ENCODE measurements around the gene BAIAP2.
"Not testable (repeated sequence)": the region's sequence is repeated elsewhere in the genome, so short reads cannot be mapped to it uniquely, and the experiment has no call there.

Gene BAIAP2

DNA sequence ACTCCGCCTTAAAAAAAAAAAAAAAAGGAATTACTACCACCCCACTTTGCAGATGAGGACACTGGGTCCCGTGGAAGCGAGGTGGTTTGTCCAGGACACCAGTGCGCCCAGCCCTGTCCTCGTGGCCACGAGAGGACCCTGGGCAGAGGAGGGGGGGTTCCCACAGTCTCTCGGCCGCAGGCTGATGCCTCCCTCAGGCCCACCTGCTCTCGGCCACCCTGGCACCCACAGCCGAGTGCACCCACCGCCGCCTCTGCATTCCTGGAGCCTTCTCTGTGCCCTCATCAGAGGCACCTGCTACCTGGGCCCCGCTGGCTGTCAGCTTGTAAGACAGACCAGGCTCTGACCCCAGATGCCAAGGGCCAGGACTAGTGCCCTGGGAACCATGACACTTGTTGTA is 102.3 kb downstream of the BAIAP2 start:
- no peaks in the 10 kb centered on the region for H3K9me3 ChIP-seq (ENCODE audit: control insufficient read depth, insufficient read depth, low read length)
- H3K4me1 ChIP-seq (ENCODE audit: control insufficient read depth, insufficient read depth, low read length): no peaks in the 10 kb centered on the region

DNA sequence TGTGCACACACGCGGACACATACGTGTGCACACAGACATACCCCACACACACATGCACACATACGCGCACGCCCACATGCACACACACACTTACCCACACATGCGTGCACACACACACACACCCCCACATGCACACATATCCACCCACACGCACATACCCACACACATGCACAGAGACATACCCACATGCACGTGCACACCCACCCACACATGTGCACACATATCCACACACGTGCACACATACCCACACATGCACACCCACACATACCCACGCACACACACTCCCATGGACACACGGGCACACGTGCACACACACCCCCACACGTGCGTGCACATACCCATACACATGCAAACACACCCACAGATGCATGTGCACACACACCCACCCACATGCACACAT is 103.1 kb downstream of the BAIAP2 start:
- H3K9ac ChIP-seq (ENCODE audit: low read depth, low read length): no peak overlapping the region
- H3K36me3 ChIP-seq (ENCODE audit: control insufficient read depth, insufficient read depth, low read length): no peaks in the 10 kb centered on the region
- H3K27me3 ChIP-seq (ENCODE audit: control insufficient read depth, insufficient read depth, low read length): no peaks in the 10 kb centered on the region
- no peak overlapping the region for H3K4me3 ChIP-seq (ENCODE audit: low read depth, low read length)
- H3K9me3 ChIP-seq (ENCODE audit: control insufficient read depth, insufficient read depth, low read length): no peaks in the 10 kb centered on the region
- no peaks in the 10 kb centered on the region for H3K4me1 ChIP-seq (ENCODE audit: control insufficient read depth, insufficient read depth, low read length)

More for the DNA sequence above, 102.3 kb downstream of the BAIAP2 start:
- Histone ChIP-seq H3K27me3 (ENCODE audit: control insufficient read depth, insufficient read depth, low read length) (no peaks in the 10 kb centered on the region), H3K9ac (ENCODE audit: low read depth, low read length) (no peak overlapping the region), H3K36me3 (ENCODE audit: control insufficient read depth, insufficient read depth, low read length) (no peaks in the 10 kb centered on the region), H3K4me3 (ENCODE audit: low read depth, low read length) (no peak overlapping the region)

DNA sequence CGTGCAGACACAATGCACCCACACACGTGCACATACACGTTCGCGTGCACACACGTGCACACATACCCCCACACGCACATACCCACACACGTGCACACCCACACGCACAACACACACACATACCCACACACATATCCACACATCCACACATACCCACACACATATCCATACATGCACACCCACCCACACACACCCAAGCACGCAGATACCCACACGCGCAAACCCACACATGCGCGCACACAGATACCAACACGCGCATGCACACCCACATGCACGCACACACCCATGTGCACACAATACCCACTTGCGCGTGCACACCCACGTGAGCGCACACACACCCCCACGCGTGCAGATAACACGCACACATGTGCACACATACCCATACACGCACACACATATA is 103.5 kb downstream of the BAIAP2 start:
- H3K27me3 ChIP-seq (ENCODE audit: control insufficient read depth, insufficient read depth, low read length): no peaks in the 10 kb centered on the region
- no peaks in the 10 kb centered on the region for H3K36me3 ChIP-seq (ENCODE audit: control insufficient read depth, insufficient read depth, low read length)
- no peaks in the 10 kb centered on the region for H3K9me3 ChIP-seq (ENCODE audit: control insufficient read depth, insufficient read depth, low read length)
- no peaks in the 10 kb centered on the region for H3K4me1 ChIP-seq (ENCODE audit: control insufficient read depth, insufficient read depth, low read length)
- no peak overlapping the region for H3K4me3 ChIP-seq (ENCODE audit: low read depth, low read length)
- no peak overlapping the region for H3K9ac ChIP-seq (ENCODE audit: low read depth, low read length)

DNA sequence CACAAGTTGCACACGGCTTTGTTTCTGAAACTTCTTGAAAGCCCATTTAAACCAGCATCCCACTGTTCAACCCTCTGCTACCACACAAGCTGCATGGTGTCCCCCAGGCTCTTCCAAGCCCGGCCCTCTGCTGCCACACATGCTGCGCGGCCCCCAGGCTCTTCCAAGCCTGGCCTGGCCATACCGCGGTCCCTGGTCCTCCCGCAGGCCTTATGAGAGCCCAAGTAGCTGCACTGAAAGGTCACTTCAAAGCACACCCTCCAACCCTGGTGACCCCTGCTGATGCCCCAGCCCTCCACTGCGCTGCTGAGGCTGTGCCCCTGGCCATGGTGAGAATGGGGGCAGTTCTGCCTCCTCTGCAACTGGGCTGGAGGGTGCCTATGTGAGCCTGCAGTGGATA is 104.5 kb downstream of the BAIAP2 start:
- H3K27me3 ChIP-seq (ENCODE audit: control insufficient read depth, insufficient read depth, low read length): no peaks in the 10 kb centered on the region
- H3K4me1 ChIP-seq (ENCODE audit: control insufficient read depth, insufficient read depth, low read length): no peaks in the 10 kb centered on the region
- H3K9me3 ChIP-seq (ENCODE audit: control insufficient read depth, insufficient read depth, low read length): no peaks in the 10 kb centered on the region
- H3K36me3 ChIP-seq (ENCODE audit: control insufficient read depth, insufficient read depth, low read length): no peaks in the 10 kb centered on the region
- H3K9ac ChIP-seq (ENCODE audit: low read depth, low read length): no peak overlapping the region
- no peak overlapping the region for H3K4me3 ChIP-seq (ENCODE audit: low read depth, low read length)

DNA sequence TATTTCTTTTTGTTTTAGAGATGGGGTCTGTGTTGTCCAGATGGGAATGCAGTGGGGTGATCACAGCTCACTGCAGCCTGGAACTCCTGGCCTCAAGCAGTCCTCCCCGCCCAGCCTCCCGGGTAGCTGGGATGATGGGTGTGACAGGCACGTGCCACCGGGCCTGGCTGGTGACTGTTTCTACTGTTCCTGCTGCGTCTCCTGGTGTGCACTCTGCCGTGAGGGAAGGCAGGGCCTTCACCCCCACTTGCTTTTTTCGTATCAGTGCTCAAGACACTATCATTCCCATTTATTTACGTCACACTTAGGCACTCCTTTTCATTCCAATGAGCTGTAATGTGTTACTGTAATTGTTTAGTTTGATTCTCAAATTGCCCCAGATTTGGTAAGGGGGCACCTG is 105.1 kb downstream of the BAIAP2 start:
- no peaks in the 10 kb centered on the region for H3K9me3 ChIP-seq (ENCODE audit: control insufficient read depth, insufficient read depth, low read length)
- no peak overlapping the region for H3K9ac ChIP-seq (ENCODE audit: low read depth, low read length)
- no peaks in the 10 kb centered on the region for H3K36me3 ChIP-seq (ENCODE audit: control insufficient read depth, insufficient read depth, low read length)
- no peak overlapping the region for H3K4me3 ChIP-seq (ENCODE audit: low read depth, low read length)
- H3K4me1 ChIP-seq (ENCODE audit: control insufficient read depth, insufficient read depth, low read length): no peaks in the 10 kb centered on the region
- H3K27me3 ChIP-seq (ENCODE audit: control insufficient read depth, insufficient read depth, low read length): no peaks in the 10 kb centered on the region

DNA sequence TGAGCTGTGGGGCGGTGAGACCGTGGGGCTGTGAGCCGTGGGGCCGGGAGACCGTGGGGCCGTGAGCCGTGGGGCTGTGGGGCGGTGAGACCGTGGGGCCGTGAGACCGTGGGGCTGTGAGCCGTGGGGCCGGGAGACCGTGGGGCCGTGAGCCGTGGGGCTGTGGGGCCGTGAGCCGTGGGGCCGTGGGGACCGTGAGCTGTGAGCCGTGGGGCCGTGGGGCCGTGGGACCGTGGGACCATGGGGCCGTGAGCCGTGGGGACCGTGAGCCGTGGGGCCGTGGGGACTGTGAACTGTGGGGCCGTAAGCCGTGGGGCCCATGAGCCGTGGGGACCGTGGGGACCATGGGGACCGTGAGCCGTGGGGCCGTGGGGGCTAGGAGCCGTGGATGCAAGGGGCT is 105.7 kb downstream of the BAIAP2 start:
- Histone ChIP-seq H3K4me3 (ENCODE audit: low read depth, low read length) (no peak overlapping the region), H3K36me3 (ENCODE audit: control insufficient read depth, insufficient read depth, low read length) (no peaks in the 10 kb centered on the region), H3K27me3 (ENCODE audit: control insufficient read depth, insufficient read depth, low read length) (no peaks in the 10 kb centered on the region), H3K4me1 (ENCODE audit: control insufficient read depth, insufficient read depth, low read length) (no peaks in the 10 kb centered on the region), H3K9me3 (ENCODE audit: control insufficient read depth, insufficient read depth, low read length) (no peaks in the 10 kb centered on the region), H3K9ac (ENCODE audit: low read depth, low read length) (no peak overlapping the region)

DNA sequence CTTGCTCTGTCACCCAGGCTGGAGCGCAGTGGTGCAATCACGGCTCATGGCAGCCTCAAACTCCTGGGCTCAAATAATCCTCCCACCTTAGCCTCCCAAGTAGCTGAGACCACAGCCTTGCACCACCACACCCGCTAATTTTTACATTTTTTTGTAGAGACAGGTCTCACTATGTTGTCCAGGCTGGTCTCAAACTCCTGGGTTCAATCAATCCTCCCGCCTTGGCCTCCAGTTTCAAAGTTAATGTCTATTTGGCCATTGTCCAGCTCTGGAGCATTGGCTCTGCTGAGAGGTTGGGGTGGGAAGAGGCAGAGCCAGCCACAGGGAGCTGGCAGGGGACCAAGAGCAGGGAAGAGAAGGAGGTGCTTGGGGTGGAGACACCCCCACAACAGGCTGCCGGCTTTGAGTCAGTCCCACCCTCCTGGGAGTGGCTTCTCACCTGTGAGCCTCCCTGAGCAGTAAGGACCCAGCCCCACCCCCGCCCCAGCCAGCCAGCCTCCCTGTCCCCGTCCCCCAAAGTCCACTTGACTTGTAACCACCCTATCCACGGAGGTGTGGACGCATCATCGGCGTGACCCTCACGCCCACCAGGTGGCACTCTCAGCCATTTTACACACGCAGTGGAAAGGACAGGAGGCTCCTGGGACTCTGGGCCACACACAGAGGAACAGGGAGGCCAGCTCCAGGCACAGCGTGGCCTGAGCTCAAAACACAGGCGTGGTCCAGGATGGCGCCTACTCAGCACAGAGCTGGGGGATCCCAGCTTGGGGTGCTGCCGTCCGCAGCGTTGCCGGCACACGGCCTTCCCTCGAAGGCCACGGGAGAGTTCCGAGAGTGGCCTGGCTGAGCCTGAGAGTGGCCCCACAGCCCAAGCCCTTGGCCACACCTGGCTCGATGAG is 107.6 kb downstream of the BAIAP2 start:
- Histone ChIP-seq H3K36me3 (ENCODE audit: control insufficient read depth, insufficient read depth, low read length) (no peaks in the 10 kb centered on the region), H3K9me3 (ENCODE audit: control insufficient read depth, insufficient read depth, low read length) (no peaks in the 10 kb centered on the region), H3K9ac (ENCODE audit: low read depth, low read length) (no peak overlapping the region), H3K4me3 (ENCODE audit: low read depth, low read length) (no peak overlapping the region), H3K27me3 (ENCODE audit: control insufficient read depth, insufficient read depth, low read length) (no peaks in the 10 kb centered on the region), H3K4me1 (ENCODE audit: control insufficient read depth, insufficient read depth, low read length) (no peaks in the 10 kb centered on the region)

DNA sequence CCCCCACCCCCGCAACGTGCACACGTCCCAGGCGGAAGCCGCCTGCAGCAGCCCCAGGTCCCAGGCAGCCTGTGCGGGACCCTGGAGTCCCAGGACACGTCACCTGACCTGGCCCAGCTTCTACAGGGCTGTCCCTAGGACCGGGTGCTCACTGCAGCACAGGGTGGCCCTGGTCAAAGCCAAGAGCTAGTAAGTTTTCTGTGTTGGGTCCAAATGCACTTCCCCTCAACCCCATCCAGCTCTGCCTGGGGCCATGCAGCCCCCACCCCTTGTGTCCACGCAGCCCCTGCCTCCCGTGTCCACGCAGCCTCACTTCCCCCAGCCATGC is 108.2 kb downstream of the BAIAP2 start:
- Histone ChIP-seq H3K9me3 (ENCODE audit: control insufficient read depth, insufficient read depth, low read length) (no peaks in the 10 kb centered on the region), H3K4me3 (ENCODE audit: low read depth, low read length) (no peak overlapping the region), H3K36me3 (ENCODE audit: control insufficient read depth, insufficient read depth, low read length) (no peaks in the 10 kb centered on the region), H3K4me1 (ENCODE audit: control insufficient read depth, insufficient read depth, low read length) (no peaks in the 10 kb centered on the region), H3K9ac (ENCODE audit: low read depth, low read length) (no peak overlapping the region), H3K27me3 (ENCODE audit: control insufficient read depth, insufficient read depth, low read length) (no peaks in the 10 kb centered on the region)

DNA sequence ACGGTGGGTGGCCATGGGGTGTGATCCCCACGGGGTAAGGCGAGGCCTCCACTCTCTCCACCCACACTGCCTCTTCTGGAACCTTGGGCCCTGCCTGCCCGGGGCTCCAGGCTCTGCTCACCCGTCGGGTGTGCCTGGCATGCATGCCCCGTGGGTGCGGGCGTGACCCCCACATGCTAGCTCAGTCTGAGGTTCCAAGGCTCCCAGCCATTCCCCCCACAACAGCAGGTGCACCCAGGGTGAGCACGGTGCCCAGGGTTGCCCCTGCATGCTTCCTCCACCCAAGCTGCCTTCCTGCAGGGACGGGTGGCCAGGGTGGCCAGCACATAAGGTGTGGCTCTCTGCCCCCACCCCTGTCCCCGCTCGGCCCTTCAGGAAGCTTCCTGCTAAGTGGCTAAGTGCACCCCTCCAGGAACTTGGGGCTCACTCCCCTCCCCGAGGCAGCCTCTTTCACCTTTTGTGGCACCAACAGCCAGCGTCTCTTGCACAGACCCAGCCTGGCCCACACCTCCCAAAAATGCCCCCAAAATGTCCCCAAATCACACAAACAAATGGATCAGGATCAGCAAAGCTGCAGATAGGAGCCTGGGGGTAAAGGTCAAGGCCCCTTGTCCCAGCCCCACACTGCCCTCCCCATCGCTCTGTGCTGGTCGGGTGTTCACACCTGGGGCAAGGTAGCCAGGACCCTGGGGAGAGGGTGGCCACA is 108.9 kb downstream of the BAIAP2 start:
- H3K9me3 ChIP-seq (ENCODE audit: control insufficient read depth, insufficient read depth, low read length): no peaks in the 10 kb centered on the region
- no peaks in the 10 kb centered on the region for H3K27me3 ChIP-seq (ENCODE audit: control insufficient read depth, insufficient read depth, low read length)
- no peak overlapping the region for H3K9ac ChIP-seq (ENCODE audit: low read depth, low read length)
- no peaks in the 10 kb centered on the region for H3K4me1 ChIP-seq (ENCODE audit: control insufficient read depth, insufficient read depth, low read length)
- H3K36me3 ChIP-seq (ENCODE audit: control insufficient read depth, insufficient read depth, low read length): no peaks in the 10 kb centered on the region
- no peak overlapping the region for H3K4me3 ChIP-seq (ENCODE audit: low read depth, low read length)

DNA sequence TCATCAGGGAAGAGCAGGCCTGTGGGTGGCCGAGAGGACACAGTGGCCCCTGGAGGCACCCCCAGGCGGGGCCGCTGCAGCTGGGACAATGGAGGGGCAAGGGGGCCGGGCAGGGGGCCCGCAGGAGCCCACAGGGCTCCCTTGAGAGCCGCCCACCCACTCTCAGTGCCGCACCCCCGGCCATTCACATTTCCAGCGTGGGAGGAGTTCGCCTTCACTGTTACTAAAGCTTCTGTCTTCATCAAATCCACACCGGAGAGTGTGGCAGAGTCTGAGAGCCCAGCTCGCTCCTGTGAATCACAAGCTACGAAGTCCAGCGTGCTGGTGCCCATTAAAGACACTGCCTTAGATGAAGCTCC is 109.5 kb downstream of the BAIAP2 start:
- H3K4me3 ChIP-seq (ENCODE audit: low read depth, low read length): no peak overlapping the region
- H3K9ac ChIP-seq (ENCODE audit: low read depth, low read length): no peak overlapping the region
- H3K9me3 ChIP-seq (ENCODE audit: control insufficient read depth, insufficient read depth, low read length): no peaks in the 10 kb centered on the region
- H3K4me1 ChIP-seq (ENCODE audit: control insufficient read depth, insufficient read depth, low read length): no peaks in the 10 kb centered on the region
- no peaks in the 10 kb centered on the region for H3K36me3 ChIP-seq (ENCODE audit: control insufficient read depth, insufficient read depth, low read length)
- no peaks in the 10 kb centered on the region for H3K27me3 ChIP-seq (ENCODE audit: control insufficient read depth, insufficient read depth, low read length)

DNA sequence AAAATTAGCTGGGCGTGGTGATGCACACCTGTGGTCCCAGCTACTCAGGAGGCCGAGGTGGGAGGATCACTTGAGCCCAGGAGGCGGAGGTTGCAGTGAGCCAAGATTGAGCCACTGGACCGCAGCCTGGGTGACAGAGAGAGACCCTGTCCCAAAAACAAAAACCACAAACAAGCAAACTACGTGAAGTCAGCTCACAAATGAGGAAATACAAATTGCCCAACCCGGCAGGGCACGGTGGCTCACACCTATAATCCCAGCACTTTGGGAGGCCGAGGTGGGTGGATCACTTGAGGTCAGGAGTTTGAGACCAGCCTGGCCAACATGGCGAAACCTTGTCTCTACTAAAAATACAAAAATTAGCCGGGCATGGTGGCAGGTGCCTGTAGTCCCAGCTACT is 111.3 kb downstream of the BAIAP2 start:
- H3K27me3 ChIP-seq (ENCODE audit: control insufficient read depth, insufficient read depth, low read length): not testable (repeated sequence)

DNA sequence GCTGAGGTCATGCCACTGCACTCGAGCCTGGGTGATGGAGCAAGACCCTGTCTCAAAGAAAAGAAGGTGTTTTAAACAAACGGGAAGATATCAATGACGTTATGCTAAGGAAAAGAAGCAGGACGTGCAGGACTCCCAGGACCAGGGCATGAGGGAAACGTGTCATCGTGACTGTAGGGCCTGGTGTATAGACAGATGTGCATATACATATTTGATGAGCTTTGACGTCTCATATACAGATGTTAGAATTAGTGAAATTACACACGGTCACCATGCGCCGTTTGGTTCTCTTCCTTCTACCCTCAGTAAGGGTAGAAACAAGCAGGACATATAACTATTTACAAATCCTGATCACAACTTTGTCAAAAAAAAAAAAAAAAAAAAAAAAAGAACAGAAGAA is 112.8 kb downstream of the BAIAP2 start:
- H3K4me3 ChIP-seq (ENCODE audit: low read depth, low read length): no peak overlapping the region
- no peaks in the 10 kb centered on the region for H3K27me3 ChIP-seq (ENCODE audit: control insufficient read depth, insufficient read depth, low read length)
- no peaks in the 10 kb centered on the region for H3K4me1 ChIP-seq (ENCODE audit: control insufficient read depth, insufficient read depth, low read length)
- no peaks in the 10 kb centered on the region for H3K36me3 ChIP-seq (ENCODE audit: control insufficient read depth, insufficient read depth, low read length)
- H3K9ac ChIP-seq (ENCODE audit: low read depth, low read length): no peak overlapping the region
- no peaks in the 10 kb centered on the region for H3K9me3 ChIP-seq (ENCODE audit: control insufficient read depth, insufficient read depth, low read length)

More for the DNA sequence above, 111.3 kb downstream of the BAIAP2 start:
- H3K36me3 ChIP-seq (ENCODE audit: control insufficient read depth, insufficient read depth, low read length); H3K4me1 ChIP-seq (ENCODE audit: control insufficient read depth, insufficient read depth, low read length); H3K9me3 ChIP-seq (ENCODE audit: control insufficient read depth, insufficient read depth, low read length); H3K4me3 ChIP-seq (ENCODE audit: low read depth, low read length); H3K9ac ChIP-seq (ENCODE audit: low read depth, low read length): not testable (repeated sequence)
